Upper lobe of left lung (tissue), 6 donors: ENCODE results near the gene MAMLD1. TPM values are rescaled to one million over a fixed set of nuclear protein-coding genes. Genes with fewer than 3 reads are reported as not detected.

Experiments used
- ATAC-seq, 2 donors: fragments of 200-7000 bp; cut with Tn5 transposase; one replicate each; pipeline ENCODE4 v1.9.1; 2022; ENCODE audit warnings: mild to moderate bottlenecking in 2 of 2, moderate library complexity in 2 of 2; ENCODE audit not compliant: low FRiP score in 2 of 2
- DNase-seq, 2 donors: peaks; one replicate each; pipeline ENCODE4 v3.0.0-alpha.2; 2019 to 2020
- H3K27ac ChIP-seq, 4 donors: fragments of 200-600 bp; sonication (generic); one replicate each; pipeline ENCODE4 v1.5.1; 2016 to 2019
- H3K27me3 ChIP-seq, 4 donors: fragments of 200-600 bp; sonication (generic); one replicate each; pipeline ENCODE4 v1.5.1; 2017 to 2019
- H3K36me3 ChIP-seq, 4 donors: fragments of 200-600 bp; sonication (generic); one replicate each; pipeline ENCODE4 v1.5.1; 2016 to 2019
- H3K4me1 ChIP-seq, 4 donors: fragments of 200-600 bp; sonication (generic); one replicate each; pipeline ENCODE4 v1.5.1; 2018 to 2019
- H3K4me3 ChIP-seq, 4 donors: fragments of 200-600 bp; sonication (generic); one replicate each; pipeline ENCODE4 v1.5.1; 2017 to 2019; ENCODE audit warnings: mild to moderate bottlenecking in 2 of 4, moderate library complexity in 1 of 4
- H3K9me3 ChIP-seq, 4 donors: fragments of 200-600 bp; sonication (generic); one replicate each; pipeline ENCODE4 v1.5.1; 2018 to 2019
- CTCF ChIP-seq, 6 experiments: fragments of 450-650 bp in 4 of 6; fragments of 200-600 bp in 2 of 6; sonication (generic) in 2 of 6; IDR thresholded peaks; one replicate each; pipeline ENCODE4 v1.5.1; 2016 to 2019; ENCODE audit warnings: antibody characterized with exemption in 6 of 6
- EP300 ChIP-seq, 4 donors: sonication (generic); formaldehyde crosslinking; IDR thresholded peaks; one replicate each; pipeline ENCODE4 v1.5.1; 2017; ENCODE audit warnings: antibody characterized with exemption in 4 of 4, control low read depth in 2 of 4
- POLR2A ChIP-seq, 4 donors: fragments of 450-650 bp; IDR thresholded peaks; one replicate each; pipeline ENCODE4 v1.5.1; 2016 to 2017; ENCODE audit warnings: antibody characterized with exemption in 4 of 4, mild to moderate bottlenecking in 2 of 4
- POLR2AphosphoS5 ChIP-seq, 2 donors: sonication (generic); formaldehyde crosslinking; IDR thresholded peaks; one replicate each; pipeline ENCODE4 v1.5.1; 2017; ENCODE audit warnings: antibody characterized with exemption in 2 of 2
- WGBS, 2 donors: methylation state at CpG; one replicate each; pipeline ENCODE4 v1.1.5; 2017 to 2018; 5-methylcytosine and 5-hydroxymethylcytosine counted together
- total RNA-seq, 6 donors: library from RNA; depleted of rRNA in 4 of 6; stranded (reverse); fragments of >200 nt in 4 of 6; gene quantifications; one replicate each; pipeline versions ENCODE4 v1.1.0 to v1.2.1, GENCODE V29; 2016 to 2021
- donor health status: DM: no; HTN: no; CAD: no; lungs with moderate emphysema.
- donor health status: DM: no; HTN: yes; CAD: no; lungs with severe emphysema.

MAMLD1 gene
- total RNA-seq, 6 donors from 2014 or later, result 1.1 to 7.8 (median 3.7) TPM

GRCh38 chrX:150329868-150330267, 33.2 kb upstream of the MAMLD1 start:
- Histone ChIP-seq H3K36me3 (no peaks in the 10 kb centered on the region), H3K27me3 (no peaks in the 10 kb centered on the region), H3K9me3 (no peaks in the 10 kb centered on the region), H3K4me3 (no peak overlapping the region), H3K4me1 (no peaks in the 10 kb centered on the region), H3K27ac (no peak overlapping the region)
- 57 to 63% methylated on average over 2 of the region's 2 CpGs for WGBS, 2 donors
- no peak for TF ChIP-seq EP300 (IDR thresholded peaks at IDR 0.05)
- TF ChIP-seq POLR2AphosphoS5 (IDR thresholded peaks at IDR 0.05), result no peak
- TF ChIP-seq CTCF (IDR thresholded peaks at IDR 0.05), result no peak
- no peak for TF ChIP-seq POLR2A (IDR thresholded peaks at IDR 0.05)
- DNase-seq (no peak), ATAC-seq (no peak)

GRCh38 chrX:150332023-150332422, 31.1 kb upstream of the MAMLD1 start:
- ATAC-seq, result no peak
- Histone ChIP-seq H3K4me1 (no peaks in the 10 kb centered on the region), H3K27me3 (no peaks in the 10 kb centered on the region), H3K9me3 (no peaks in the 10 kb centered on the region), H3K4me3 (no peak overlapping the region), H3K36me3 (no peaks in the 10 kb centered on the region), H3K27ac (no peak overlapping the region)
- WGBS, 2 donors, result 81 to 95% methylated on average over 2 of the region's 2 CpGs
- TF ChIP-seq CTCF (IDR thresholded peaks at IDR 0.05) (no peak), POLR2AphosphoS5 (IDR thresholded peaks at IDR 0.05) (no peak), EP300 (IDR thresholded peaks at IDR 0.05) (no peak), POLR2A (IDR thresholded peaks at IDR 0.05) (no peak)
- DNase-seq, result no peak

- 79 to 100% methylated on average over 1 of the region's 1 CpG for WGBS, 2 donors
- Histone ChIP-seq H3K27me3 (no peaks in the 10 kb centered on the region), H3K36me3 (no peaks in the 10 kb centered on the region), H3K27ac (no peak overlapping the region), H3K4me1 (no peaks in the 10 kb centered on the region), H3K4me3 (no peak overlapping the region), H3K9me3 (no peaks in the 10 kb centered on the region)
- DNase-seq, result no peak
- ATAC-seq, result no peak
- no peak for TF ChIP-seq CTCF (IDR thresholded peaks at IDR 0.05)
- TF ChIP-seq POLR2A (IDR thresholded peaks at IDR 0.05), result no peak
- TF ChIP-seq POLR2AphosphoS5 (IDR thresholded peaks at IDR 0.05), result no peak
- TF ChIP-seq EP300 (IDR thresholded peaks at IDR 0.05), result no peak
Observed at GRCh38 chrX:150334100-150334499, 29.0 kb upstream of the MAMLD1 start.

GRCh38 chrX:150334981-150335380, 28.1 kb upstream of the MAMLD1 start:
- Histone ChIP-seq H3K9me3 (no peaks in the 10 kb centered on the region), H3K27me3 (no peaks in the 10 kb centered on the region), H3K36me3 (no peaks in the 10 kb centered on the region), H3K4me1 (no peaks in the 10 kb centered on the region), H3K27ac (no peak overlapping the region), H3K4me3 (no peak overlapping the region)
- no peak for ATAC-seq
- DNase-seq, result no peak
- WGBS, 2 donors, result 58% methylated on average over 2 of the region's 2 CpGs; no CpG with 5 or more reads in 1 of the 2 donors
- TF ChIP-seq POLR2AphosphoS5 (IDR thresholded peaks at IDR 0.05), result no peak
- TF ChIP-seq EP300 (IDR thresholded peaks at IDR 0.05), result no peak
- no peak for TF ChIP-seq CTCF (IDR thresholded peaks at IDR 0.05)
- TF ChIP-seq POLR2A (IDR thresholded peaks at IDR 0.05), result no peak

- no peak for ATAC-seq
- WGBS, 2 donors, result 76% methylated on average over 6 of the region's 6 CpGs; no CpG with 5 or more reads in 1 of the 2 donors
Observed at GRCh38 chrX:150337026-150337425, 26.1 kb upstream of the MAMLD1 start.

More at GRCh38 chrX:150337026-150337425, 26.1 kb upstream of the MAMLD1 start:
- H3K4me3 ChIP-seq, result no peak overlapping the region
- no peak overlapping the region for H3K27ac ChIP-seq
- no peaks in the 10 kb centered on the region for H3K4me1 ChIP-seq
- no peak for DNase-seq
- no peak for TF ChIP-seq POLR2AphosphoS5 (IDR thresholded peaks at IDR 0.05)
- no peak for TF ChIP-seq EP300 (IDR thresholded peaks at IDR 0.05)
- no peak for TF ChIP-seq POLR2A (IDR thresholded peaks at IDR 0.05)
- no peak for TF ChIP-seq CTCF (IDR thresholded peaks at IDR 0.05)
- H3K9me3 ChIP-seq, result no peaks in the 10 kb centered on the region
- H3K36me3 ChIP-seq, result no peaks in the 10 kb centered on the region
- no peaks in the 10 kb centered on the region for H3K27me3 ChIP-seq
